ENCODE measurements around the gene ENTPD2.

ENTPD2 gene

DNA sequence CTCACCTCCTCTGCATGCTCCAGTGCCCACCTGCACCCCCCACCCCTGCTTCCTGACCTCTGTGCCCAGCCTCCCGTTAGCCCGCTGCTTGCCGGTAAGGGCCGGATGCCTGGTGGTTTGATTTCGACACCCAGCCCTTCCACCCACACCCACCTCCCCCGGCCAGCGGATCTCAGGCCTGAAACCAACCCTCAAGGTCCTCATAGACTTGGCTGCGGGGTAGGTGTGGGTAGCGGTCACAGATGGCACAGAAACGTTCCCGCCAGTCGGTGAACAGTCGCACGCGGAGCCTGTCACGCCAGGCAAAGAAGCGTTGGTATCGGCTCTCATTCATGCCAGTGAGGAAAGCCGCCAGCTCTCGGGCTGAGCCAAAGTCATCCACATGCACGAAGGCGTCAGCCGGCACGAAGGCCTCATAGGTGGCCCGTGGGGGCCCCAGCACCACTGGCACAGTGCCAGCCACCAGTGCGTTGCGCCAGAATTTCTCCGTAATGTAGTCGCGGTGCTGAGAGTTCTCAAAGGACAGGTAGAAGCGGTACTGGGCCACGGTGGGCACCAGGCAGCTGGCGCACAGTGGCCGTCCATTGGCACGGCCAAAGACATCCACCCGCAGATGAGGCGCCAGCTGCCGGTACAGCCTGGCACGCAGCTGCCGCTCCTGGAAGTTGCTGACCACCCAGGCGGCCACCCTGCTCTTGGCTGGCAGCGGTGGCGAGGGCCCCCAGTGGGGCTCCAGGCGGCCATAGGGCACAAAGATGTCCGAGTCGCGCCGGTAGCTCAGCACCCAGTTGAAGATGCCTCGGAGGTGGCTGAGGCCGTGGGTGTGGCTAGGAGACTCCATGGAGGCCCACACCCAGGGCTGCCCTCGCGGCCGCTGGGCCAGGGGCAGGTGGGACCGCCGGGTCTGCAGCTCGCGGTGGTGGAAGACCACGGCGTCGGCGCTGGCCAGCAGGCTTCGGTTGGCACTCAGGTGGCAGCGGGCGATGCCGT, 23.0 kb downstream of the ENTPD2 start:
- H3K27me3 ChIP-seq (ENCODE audit: control insufficient read depth in 1 of 2, insufficient read depth in 2 of 2, low read length in 2 of 2) = peaks cover 2 to 7% of the 10 kb centered on the region in 2 donors
- no peak overlapping the region for H3K27ac ChIP-seq (ENCODE audit: low read depth, low read length)
- H3K4me1 ChIP-seq (ENCODE audit: insufficient read depth, low read length) = peaks cover 27% of the 10 kb centered on the region
- H3K9me3 ChIP-seq (ENCODE audit: low read length) = no peaks in the 10 kb centered on the region
- H3K4me3 ChIP-seq (ENCODE audit: low read depth in 1 of 2, low read length in 2 of 2) = no peak overlapping the region
- no peaks in the 10 kb centered on the region for H3K36me3 ChIP-seq (ENCODE audit: insufficient read depth, low read length)
- H3K9ac ChIP-seq (ENCODE audit: low read length) = no peak overlapping the region

DNA sequence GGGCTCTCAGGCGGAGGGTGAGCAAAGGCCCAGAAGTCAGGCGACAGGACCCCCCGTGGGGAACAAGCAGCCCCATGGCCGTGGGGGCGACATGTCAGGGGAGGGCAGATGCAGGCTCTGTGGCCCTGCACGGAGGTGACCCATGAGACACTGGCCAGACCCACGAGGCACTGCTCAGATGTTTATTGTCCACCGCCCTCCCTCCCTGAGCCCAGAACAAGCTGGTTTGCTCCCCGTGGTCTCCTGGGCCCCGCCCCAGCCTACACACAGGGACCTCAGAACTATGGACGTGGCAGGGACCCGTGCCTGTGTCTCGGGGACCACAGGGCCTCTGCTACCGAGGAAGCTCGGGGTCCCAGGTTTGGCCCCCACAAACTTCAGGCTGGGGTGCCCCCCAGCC, 23.9 kb downstream of the ENTPD2 start:
- H3K36me3 ChIP-seq (ENCODE audit: insufficient read depth, low read length) = no peaks in the 10 kb centered on the region
- peaks cover 27% of the 10 kb centered on the region for H3K4me1 ChIP-seq (ENCODE audit: insufficient read depth, low read length)
- peaks cover 0 to 7% of the 10 kb centered on the region in 2 donors for H3K27me3 ChIP-seq (ENCODE audit: control insufficient read depth in 1 of 2, insufficient read depth in 2 of 2, low read length in 2 of 2)
- no peak overlapping the region for H3K9ac ChIP-seq (ENCODE audit: low read length)
- no peak overlapping the region for H3K27ac ChIP-seq (ENCODE audit: low read depth, low read length)
- no peak overlapping the region for H3K4me3 ChIP-seq (ENCODE audit: low read depth in 1 of 2, low read length in 2 of 2)
- no peaks in the 10 kb centered on the region for H3K9me3 ChIP-seq (ENCODE audit: low read length)

GRCh38 chr9:137029058-137029936, 24.6 kb downstream of the ENTPD2 start:
- Histone ChIP-seq H3K36me3 (ENCODE audit: insufficient read depth, low read length) (no peaks in the 10 kb centered on the region), H3K27ac (ENCODE audit: low read depth, low read length) (peak overlapping the region; percentile 52), H3K27me3 (ENCODE audit: control insufficient read depth in 1 of 2, insufficient read depth in 2 of 2, low read length in 2 of 2) (no peaks in the 10 kb centered on the region), H3K9ac (ENCODE audit: low read length) (no peak overlapping the region), H3K9me3 (ENCODE audit: low read length) (no peaks in the 10 kb centered on the region), H3K4me3 (ENCODE audit: low read depth in 1 of 2, low read length in 2 of 2) (peak overlapping the region in 1 of 2 donors; percentile 71), H3K4me1 (ENCODE audit: insufficient read depth, low read length) (peaks cover 27% of the 10 kb centered on the region)

DNA sequence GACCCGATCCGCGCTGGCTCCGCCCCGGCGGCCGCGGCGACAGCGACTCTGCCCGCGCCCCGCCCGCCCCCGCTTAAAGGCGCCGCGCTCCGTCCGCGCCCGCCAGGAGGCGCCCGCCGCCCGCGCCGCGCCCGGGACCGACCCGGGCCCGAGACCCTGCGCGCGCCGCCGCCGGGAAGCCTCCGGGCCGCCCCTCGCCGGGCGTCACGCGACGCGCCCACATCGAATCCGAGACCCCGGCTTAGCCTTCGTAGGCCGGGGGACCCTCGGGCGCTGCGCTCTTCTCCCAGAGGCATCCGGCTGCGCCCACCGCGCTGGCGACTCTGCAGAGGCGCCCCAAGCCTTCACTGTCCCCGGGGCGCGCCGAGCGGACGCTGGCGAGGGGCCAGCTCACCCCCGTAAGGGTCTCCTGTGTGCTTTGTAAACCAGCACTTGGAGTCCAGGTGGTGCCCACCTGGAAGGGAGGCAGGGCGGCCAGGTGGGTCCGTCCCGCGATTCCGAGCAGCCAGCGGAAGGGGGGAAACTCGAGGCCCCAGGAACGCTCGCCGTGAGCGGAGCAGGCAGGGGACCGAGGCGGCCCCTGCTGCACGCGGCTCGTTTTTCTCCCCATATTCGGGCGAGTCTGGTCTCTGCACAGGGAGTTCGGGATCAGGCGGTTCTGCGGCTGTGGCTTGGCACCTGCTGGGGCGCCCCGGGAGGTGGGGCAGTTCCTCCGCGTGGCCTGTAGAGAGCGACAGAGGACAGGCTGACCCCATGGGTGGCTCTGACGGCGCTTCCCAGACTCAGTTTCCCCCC, 25.4 kb downstream of the ENTPD2 start:
- H3K9me3 ChIP-seq (ENCODE audit: low read length) = no peaks in the 10 kb centered on the region
- H3K4me3 ChIP-seq (ENCODE audit: low read depth in 1 of 2, low read length in 2 of 2) = peak overlapping the region; percentile 38 to 71
- no peaks in the 10 kb centered on the region for H3K27me3 ChIP-seq (ENCODE audit: control insufficient read depth in 1 of 2, insufficient read depth in 2 of 2, low read length in 2 of 2)
- H3K36me3 ChIP-seq (ENCODE audit: insufficient read depth, low read length) = no peaks in the 10 kb centered on the region
- peaks cover 27% of the 10 kb centered on the region for H3K4me1 ChIP-seq (ENCODE audit: insufficient read depth, low read length)
- H3K27ac ChIP-seq (ENCODE audit: low read depth, low read length) = peak overlapping the region; percentile 52
- no peak overlapping the region for H3K9ac ChIP-seq (ENCODE audit: low read length)

DNA sequence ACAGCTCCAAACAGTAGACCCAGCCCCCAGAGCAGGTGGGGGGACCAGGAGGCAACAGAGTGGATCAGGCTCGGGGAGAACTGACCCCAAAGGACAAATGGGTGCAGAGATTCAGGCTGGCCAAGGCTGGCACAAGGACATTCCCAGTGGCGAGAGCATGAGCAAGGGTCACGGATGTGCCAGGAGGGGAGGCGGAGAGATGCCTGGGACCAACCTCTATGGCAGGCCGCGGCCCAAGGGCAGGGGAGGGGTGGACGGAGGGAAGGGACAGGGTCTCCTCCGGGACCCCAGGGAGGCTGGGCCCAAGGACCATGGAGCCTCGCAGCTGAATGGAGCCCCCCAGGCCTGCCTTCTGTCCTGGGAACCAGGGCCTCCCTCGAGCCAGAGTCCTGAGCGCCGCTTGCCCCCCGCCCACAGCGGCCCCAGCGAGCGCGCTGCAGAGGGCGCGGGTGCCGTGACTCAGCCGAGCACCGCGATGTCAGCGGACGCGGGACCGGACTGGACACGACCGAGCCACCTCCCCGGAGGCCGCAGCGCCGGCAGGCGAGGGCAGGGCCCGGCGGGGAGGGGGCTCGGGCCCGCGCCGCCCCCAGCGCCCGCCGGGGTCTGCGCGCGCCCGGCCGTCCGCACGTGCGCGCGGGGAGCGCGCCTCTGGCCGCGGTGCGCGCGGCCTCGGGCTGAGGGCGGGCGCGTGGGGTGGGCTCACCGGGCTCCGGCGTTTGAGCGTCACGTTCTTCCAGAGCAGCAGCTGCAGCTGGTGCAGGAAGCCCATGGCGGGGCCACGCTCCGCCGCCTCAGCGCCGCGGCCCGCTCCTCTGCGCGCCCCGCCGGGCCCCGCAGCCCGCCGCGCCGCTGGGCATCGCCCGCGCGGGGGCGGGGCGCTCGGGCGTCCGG, 26.2 kb downstream of the ENTPD2 start, which contains the start of gene ABCA2:
Gene ABCA2, minus strand, starts transcription at position 869 of the 894 bp plus-strand sequence. Its CDS starts 97 bp downstream, at position 772.
- Histone ChIP-seq H3K27ac (ENCODE audit: low read depth, low read length) (peak within 1 kb of the TSS; percentile 52), H3K4me3 (ENCODE audit: low read depth in 1 of 2, low read length in 2 of 2) (peak within 1 kb of the TSS; percentile 38 to 71), H3K36me3 (ENCODE audit: insufficient read depth, low read length) (no peaks in the 10 kb centered on the region), H3K4me1 (ENCODE audit: insufficient read depth, low read length) (peaks cover 27% of the 10 kb centered on the region), H3K9me3 (ENCODE audit: low read length) (no peaks in the 10 kb centered on the region), H3K27me3 (ENCODE audit: control insufficient read depth in 1 of 2, insufficient read depth in 2 of 2, low read length in 2 of 2) (no peaks in the 10 kb centered on the region), H3K9ac (ENCODE audit: low read length) (no peak within 1 kb of the TSS)

DNA sequence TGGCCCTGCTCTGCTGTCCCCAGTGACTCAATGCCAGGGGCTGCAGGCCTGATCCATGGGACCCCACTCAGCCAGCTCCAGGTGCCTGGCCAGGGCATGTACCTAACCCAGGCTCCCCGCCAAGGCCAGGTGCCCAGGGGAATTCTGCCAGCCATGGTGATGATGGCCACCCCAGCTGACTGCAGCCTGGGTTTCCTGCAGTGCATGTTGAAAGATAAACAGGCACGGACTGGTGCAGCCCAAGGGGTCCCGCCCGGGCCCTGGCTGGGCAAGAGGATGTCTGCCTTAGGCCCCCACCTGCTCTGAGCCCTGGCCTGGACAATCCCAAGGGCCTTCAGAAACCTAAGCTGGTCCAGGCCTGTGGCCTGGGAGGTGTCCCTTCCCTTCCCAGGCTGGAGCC, 27.0 kb downstream of the ENTPD2 start:
- no peak overlapping the region for H3K27ac ChIP-seq (ENCODE audit: low read depth, low read length)
- no peaks in the 10 kb centered on the region for H3K36me3 ChIP-seq (ENCODE audit: insufficient read depth, low read length)
- H3K27me3 ChIP-seq (ENCODE audit: control insufficient read depth in 1 of 2, insufficient read depth in 2 of 2, low read length in 2 of 2) = no peaks in the 10 kb centered on the region
- H3K4me3 ChIP-seq (ENCODE audit: low read depth in 1 of 2, low read length in 2 of 2) = peak overlapping the region in 1 of 2 donors; percentile 45
- H3K4me1 ChIP-seq (ENCODE audit: insufficient read depth, low read length) = peaks cover 27% of the 10 kb centered on the region
- no peaks in the 10 kb centered on the region for H3K9me3 ChIP-seq (ENCODE audit: low read length)
- no peak overlapping the region for H3K9ac ChIP-seq (ENCODE audit: low read length)

DNA sequence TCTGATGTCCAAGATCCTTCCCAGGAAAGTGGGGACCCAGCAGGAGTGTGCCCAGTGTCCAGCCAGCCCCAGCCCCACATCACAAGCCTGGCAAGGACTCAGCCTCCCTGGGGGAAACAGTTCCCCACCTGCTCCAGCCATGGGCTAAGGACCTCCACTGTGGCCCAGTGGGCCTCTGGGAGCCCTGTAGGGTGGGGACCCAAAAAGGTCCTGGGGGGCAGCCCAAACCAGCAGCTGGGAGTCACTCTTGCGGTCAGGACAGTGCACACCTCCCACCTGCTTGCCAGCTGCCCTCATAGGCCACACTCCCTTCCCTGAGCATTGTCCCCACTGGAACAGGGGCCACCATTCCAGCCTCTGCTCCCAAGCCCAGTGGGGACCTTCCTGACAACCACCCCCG, 27.5 kb downstream of the ENTPD2 start:
- peaks cover 27% of the 10 kb centered on the region for H3K4me1 ChIP-seq (ENCODE audit: insufficient read depth, low read length)
- no peak overlapping the region for H3K27ac ChIP-seq (ENCODE audit: low read depth, low read length)
- H3K36me3 ChIP-seq (ENCODE audit: insufficient read depth, low read length) = no peaks in the 10 kb centered on the region
- H3K4me3 ChIP-seq (ENCODE audit: low read depth in 1 of 2, low read length in 2 of 2) = no peak overlapping the region
- no peaks in the 10 kb centered on the region for H3K27me3 ChIP-seq (ENCODE audit: control insufficient read depth in 1 of 2, insufficient read depth in 2 of 2, low read length in 2 of 2)
- no peak overlapping the region for H3K9ac ChIP-seq (ENCODE audit: low read length)
- H3K9me3 ChIP-seq (ENCODE audit: low read length) = no peaks in the 10 kb centered on the region

- Histone ChIP-seq H3K4me1 (ENCODE audit: insufficient read depth, low read length) (peaks cover 27% of the 10 kb centered on the region), H3K9ac (ENCODE audit: low read length) (no peak overlapping the region), H3K27ac (ENCODE audit: low read depth, low read length) (no peak overlapping the region)
Measured at GRCh38 chr9:137025517-137025966, 28.3 kb downstream of the ENTPD2 start.

DNA sequence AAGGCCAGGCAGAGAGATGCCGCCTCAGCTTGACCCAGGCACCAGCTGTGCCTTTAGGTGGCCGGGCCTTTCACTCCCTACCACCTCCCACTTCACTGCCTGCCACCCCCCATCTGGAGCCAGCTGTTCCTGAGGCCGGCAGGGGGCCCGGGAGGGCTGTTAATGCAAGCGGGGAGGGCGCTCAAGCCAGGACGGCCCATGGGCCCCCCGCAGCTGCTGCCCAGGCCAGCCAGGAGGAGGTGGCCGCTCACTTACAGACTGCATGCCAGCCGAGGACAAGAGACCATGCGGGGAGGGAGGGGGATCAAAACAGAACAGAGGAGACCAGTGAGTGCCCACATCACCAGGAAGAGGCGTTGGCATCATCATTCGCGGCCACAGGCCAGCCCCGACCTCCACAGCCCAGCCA, 30.3 kb downstream of the ENTPD2 start:
- peaks cover 15% of the 10 kb centered on the region for H3K4me1 ChIP-seq (ENCODE audit: insufficient read depth, low read length)
- no peaks in the 10 kb centered on the region for H3K9me3 ChIP-seq (ENCODE audit: low read length)
- no peak overlapping the region for H3K4me3 ChIP-seq (ENCODE audit: low read depth in 1 of 2, low read length in 2 of 2)
- no peak overlapping the region for H3K27ac ChIP-seq (ENCODE audit: low read depth, low read length)
- no peaks in the 10 kb centered on the region for H3K36me3 ChIP-seq (ENCODE audit: insufficient read depth, low read length)
- no peaks in the 10 kb centered on the region for H3K27me3 ChIP-seq (ENCODE audit: control insufficient read depth in 1 of 2, insufficient read depth in 2 of 2, low read length in 2 of 2)
- no peak overlapping the region for H3K9ac ChIP-seq (ENCODE audit: low read length)

More at GRCh38 chr9:137025517-137025966, 28.3 kb downstream of the ENTPD2 start:
- Histone ChIP-seq H3K27me3 (ENCODE audit: control insufficient read depth in 1 of 2, insufficient read depth in 2 of 2, low read length in 2 of 2) (no peaks in the 10 kb centered on the region), H3K4me3 (ENCODE audit: low read depth in 1 of 2, low read length in 2 of 2) (no peak overlapping the region), H3K36me3 (ENCODE audit: insufficient read depth, low read length) (no peaks in the 10 kb centered on the region), H3K9me3 (ENCODE audit: low read length) (no peaks in the 10 kb centered on the region)

DNA sequence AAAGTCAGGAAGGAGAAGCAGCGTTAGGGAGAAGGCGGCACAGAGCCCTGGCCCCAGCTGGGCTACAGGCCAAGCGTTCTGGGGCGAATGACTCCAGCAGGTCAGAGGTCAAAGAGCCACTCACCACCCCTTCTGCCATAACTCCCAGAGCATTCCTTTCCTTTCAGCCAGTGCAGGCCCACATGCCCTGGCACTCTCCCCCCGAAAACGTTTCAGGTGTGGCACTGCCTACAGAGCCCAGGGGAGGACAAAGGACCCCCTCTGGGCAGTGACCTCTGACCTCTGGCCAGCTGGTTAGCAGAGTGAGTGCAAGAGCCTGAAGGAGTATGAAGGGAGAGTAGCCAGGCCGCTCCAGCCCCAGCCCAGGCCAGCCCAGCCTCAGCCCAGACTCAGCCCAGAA, 30.7 kb downstream of the ENTPD2 start:
- Histone ChIP-seq H3K9me3 (ENCODE audit: low read length) (no peaks in the 10 kb centered on the region), H3K4me3 (ENCODE audit: low read depth in 1 of 2, low read length in 2 of 2) (no peak overlapping the region), H3K27me3 (ENCODE audit: control insufficient read depth in 1 of 2, insufficient read depth in 2 of 2, low read length in 2 of 2) (no peaks in the 10 kb centered on the region), H3K27ac (ENCODE audit: low read depth, low read length) (no peak overlapping the region), H3K9ac (ENCODE audit: low read length) (no peak overlapping the region), H3K36me3 (ENCODE audit: insufficient read depth, low read length) (no peaks in the 10 kb centered on the region), H3K4me1 (ENCODE audit: insufficient read depth, low read length) (peaks cover 12% of the 10 kb centered on the region)
